ENCODE results near the gene MACF1.
"Not testable (repeated sequence)": the region's sequence is repeated elsewhere in the genome, so short reads cannot be mapped to it uniquely, and the experiment has no call there.

Gene MACF1

DNA sequence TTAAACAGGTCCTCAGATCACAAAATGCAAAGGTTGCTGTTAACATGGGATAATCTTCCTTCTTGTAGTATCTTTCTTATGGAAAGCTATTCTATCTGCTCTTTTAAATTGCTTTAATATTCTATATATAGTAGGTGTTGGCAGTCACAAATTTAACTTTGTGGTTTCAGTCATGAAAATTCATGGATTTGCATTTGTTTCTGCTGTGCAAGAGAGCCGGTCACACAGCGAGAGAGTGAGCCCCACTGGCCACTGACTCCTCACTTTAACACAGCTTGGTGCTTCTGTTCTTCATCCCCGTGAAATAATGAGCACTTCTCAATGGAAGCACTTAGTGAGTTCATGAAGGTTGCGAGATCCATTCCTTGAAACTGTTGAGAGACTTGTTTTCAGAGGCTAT is 268.8 kb downstream of the MACF1 start:
- DNase-seq, result no peak

DNA sequence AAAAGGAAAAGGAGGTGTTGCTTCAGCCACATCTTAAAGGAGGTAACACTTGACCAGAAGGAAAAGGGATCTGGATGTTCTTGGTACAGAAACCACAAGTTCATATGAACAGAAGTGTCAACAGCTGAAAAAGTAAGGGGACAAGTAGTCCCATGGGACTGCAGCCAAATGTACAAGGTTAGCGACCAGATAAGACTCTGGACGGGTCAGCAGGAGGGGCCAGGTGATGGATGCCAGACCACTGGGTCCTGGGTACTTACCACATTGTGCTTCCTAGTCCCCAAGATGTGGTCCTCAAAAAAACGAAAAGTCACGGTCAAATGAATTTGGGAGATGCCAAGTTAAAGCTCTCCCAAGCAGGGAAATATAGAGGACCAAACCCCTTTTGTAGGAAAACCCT is 270.3 kb downstream of the MACF1 start:
- DNase-seq, result no peak

GRCh38 chr1:39475551-39475950 is 271.1 kb downstream of the MACF1 start:
- not testable (repeated sequence) for DNase-seq

DNA sequence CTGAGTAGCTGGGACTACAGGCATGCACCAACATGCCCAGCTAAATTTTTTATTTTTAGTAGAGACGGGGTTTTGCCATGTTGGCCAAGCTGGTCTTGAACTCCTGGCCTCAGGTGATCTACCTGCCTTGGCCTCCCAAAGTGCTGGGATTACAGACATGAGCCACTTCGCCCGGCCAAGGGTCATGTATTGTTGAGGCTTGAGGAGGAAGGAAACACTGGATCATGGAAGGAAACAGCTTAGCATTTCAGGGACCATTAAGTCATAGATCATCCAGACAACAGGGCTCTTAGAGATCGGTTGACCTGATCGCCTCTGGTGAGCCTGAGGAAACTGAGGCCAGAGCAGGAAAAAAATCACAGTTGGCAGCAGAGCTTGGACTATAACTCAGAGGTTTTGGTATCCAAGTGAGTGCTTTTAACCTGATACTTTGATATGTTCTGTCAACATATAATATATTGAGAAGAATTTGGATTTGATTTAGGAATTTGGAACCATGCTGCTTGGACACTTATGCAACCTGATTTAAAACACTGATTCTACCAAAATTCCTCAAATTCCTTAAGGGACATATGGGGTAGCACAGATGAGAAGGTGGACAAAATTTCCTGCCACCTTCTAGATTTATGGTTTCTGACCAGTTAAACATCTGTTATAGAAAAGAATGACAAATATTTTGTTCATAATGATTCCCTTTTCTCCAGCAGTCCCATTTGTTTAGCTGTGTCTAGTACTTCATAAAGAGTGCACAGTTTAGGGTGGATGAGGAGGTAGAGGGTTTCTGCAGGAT is 273.8 kb downstream of the MACF1 start:
- DNase-seq, result no peak

- DNase-seq, result no peak
Measured at GRCh38 chr1:39481289-39481688, 276.8 kb downstream of the MACF1 start.

DNA sequence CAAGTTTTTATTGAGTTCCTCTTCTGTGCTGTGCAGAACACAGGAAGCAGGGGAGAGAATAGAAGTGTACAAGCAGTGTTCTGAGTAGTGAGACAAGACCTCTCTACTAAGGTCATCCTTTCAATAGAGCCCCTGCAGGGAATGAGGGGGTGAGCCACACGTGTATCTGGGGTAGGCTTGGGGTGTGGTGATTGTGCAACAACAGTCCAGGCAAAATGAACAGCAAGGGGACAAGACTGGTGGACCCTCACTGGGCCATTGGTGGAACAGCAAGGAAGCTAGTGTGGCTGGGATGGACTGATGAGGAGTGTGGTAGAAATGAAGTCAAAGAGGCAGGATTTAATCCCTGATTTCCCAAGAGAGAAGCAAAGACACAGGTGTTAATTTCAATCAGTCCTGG is 278.8 kb downstream of the MACF1 start:
- no peak for DNase-seq

- DNase-seq, result no peak
Measured at GRCh38 chr1:39484564-39484963, 280.1 kb downstream of the MACF1 start.

- no peak for DNase-seq
Measured at GRCh38 chr1:39485046-39485803, 280.7 kb downstream of the MACF1 start.

GRCh38 chr1:39488012-39488545 is 283.6 kb downstream of the MACF1 start:
- DNase-seq, result no peak

GRCh38 chr1:39488793-39489566 is 284.5 kb downstream of the MACF1 start:
- no peak for DNase-seq

- no peak for DNase-seq
Measured at GRCh38 chr1:39489567-39490239, 285.2 kb downstream of the MACF1 start.

DNA sequence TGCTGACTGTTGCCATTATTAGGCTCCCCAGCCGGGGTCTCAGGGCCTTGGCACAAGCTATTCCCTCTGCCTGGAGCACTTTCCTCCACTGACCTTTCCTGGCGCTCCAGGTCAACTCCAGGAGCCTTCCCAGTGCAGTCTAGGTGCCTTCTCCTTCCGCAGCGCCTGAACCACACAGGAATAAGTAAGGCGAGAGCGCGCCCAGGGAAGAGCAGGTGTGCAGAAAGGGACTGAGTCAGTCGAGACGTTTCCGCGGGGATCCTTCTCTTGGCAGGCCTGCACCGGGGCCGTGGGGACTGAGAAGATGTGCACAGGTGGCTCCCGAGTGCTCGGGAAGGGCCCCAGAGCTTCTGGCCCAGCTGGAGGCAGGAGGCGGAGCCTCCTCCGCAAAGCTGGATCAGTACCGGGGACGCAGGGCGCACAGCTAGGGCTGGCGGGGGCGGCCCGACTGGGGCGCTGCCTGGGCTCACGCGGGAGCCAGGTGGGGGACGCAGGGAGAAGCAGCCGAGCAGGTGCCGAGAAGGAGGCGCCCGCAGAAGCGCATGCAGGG is 286.2 kb downstream of the MACF1 start:
- DNase-seq, result no peak

GRCh38 chr1:39491146-39491921 is 286.8 kb downstream of the MACF1 start, which contains the start of gene BMP8A:
BMP8A (plus strand) TSS chr1:39491636; CDS start chr1:39491992, 356 bp downstream.
- no peak for DNase-seq

- DNase-seq, result not testable (repeated sequence)
Measured at GRCh38 chr1:39492118-39493042, 287.9 kb downstream of the MACF1 start.

- not testable (repeated sequence) for DNase-seq
Measured at GRCh38 chr1:39493043-39493810, 288.7 kb downstream of the MACF1 start.

DNA sequence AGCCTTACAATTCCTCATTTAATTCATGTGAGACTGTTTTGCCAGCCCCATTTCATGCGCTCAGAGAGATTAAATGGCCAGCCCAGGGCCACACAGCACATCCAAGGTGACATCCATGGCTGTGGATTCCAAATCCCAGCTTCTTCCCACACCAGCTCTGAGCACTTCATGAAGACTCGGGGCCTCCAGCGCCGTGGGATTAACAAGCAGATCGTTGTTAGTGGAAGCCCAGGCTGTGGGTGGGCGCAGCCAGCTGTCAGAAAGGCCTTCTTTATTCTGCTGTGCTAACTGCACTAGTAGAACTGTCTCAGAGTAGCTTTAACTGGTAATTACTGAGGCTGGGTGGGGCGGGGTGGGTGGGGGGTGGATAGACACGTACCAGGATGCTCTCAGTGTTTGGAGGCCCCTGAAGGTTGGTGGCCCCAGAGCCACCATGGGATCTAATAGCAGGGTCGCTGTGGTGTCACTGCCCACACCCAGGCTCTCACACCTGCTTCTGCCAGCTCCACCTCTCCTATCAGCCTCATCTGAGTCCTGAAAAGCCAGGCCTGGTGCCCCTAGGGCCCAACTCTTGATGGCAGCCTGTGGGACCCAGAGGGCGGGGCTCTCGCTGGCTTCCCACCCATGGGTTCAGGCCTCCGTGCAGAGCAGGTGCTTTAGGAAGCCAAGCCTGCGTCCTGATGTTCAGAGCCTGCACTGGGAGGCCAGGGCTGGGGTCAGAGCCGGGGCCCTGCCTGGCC is 290.3 kb downstream of the MACF1 start:
- DNase-seq, result no peak

DNA sequence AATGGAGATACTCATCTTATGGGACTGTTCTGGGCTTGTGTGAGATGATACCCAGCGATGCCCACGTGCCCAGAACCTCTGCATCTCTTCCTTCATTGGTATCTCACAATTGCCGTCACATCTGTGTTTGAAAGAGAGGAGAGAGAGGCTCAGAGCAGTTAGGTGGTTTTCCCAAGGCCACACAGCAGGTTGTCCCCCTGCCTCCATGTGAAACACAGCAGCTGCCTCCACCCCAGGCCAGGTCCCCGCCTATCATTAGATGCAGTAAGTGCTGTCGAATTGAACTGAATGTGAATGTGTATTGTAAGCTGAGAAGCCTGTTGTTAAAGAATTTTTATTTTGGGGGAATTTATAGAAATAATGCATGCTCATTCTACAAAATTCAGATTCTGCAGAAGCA is 292.0 kb downstream of the MACF1 start:
- DNase-seq, result not testable (repeated sequence)

DNA sequence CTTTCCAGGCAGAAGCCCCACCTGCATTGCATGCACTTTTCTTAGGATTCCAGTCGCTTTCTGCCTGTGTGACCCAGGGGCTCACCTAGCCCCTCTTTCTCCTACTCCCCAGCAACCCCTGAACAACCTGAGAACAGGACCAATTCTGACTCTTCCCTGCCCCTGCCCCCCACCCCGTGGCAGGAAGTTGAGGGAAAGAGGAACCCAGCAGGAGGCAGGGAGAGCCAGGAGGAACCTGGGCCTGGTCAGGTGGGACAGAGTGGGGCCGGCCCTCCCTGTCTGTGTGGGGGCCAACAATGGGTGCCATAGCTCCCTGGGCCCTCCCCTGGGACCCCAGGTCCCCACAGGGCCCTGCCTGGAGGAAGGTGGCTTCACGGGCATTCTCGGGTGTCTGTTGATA is 293.1 kb downstream of the MACF1 start:
- DNase-seq, result no peak
